ENCODE data around the gene TMEM62. TPM values are rescaled to one million over a fixed set of nuclear protein-coding genes. Genes with fewer than 3 reads are reported as not detected.

Gene TMEM62
- total and polyA plus RNA-seq, 4 donors: 4.5 to 14.0 (median 10.6) TPM

DNA sequence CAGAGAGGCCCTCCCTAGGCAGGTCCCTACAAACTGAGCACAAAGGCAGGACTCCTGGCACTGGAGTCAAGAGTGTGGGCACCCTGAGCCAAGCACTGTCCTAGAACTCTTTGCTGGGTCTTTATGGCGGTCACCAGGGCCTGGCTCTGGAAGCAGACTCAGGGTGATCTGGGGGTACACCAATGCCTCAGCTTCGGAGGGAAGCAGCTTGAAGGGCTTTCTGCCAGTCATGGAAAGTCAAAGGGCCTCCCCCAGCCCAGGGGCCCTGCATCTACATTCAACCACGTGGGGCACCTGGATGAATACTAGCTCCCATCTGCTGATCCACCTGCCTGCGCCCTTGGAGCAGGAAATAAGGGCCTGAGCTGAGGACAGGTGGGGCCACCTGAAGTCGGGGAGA is 80.1 kb downstream of the TMEM62 start:
- WGBS: 81% methylated on average over 5 of the region's 5 CpGs
- Histone ChIP-seq H3K9me3 (ENCODE audit: control insufficient read depth in 4 of 4, low read length in 3 of 4) (no peaks in the 10 kb centered on the region), H3K9ac (ENCODE audit: low read depth in 1 of 2, low read length in 2 of 2) (no peak overlapping the region), H3K36me3 (ENCODE audit: control insufficient read depth in 4 of 4, insufficient read depth in 3 of 4, low read depth in 1 of 4, low read length in 3 of 4) (no peaks in the 10 kb centered on the region), H3K27me3 (ENCODE audit: control insufficient read depth in 4 of 4, insufficient read depth in 4 of 4, low read length in 3 of 4) (peaks cover 0 to 3% (median 0%) of the 10 kb centered on the region in 4 donors), H3K27ac (ENCODE audit: low read depth in 1 of 2, low read length in 2 of 2) (no peak overlapping the region), H3K4me1 (ENCODE audit: control insufficient read depth in 4 of 4, insufficient read depth in 4 of 4, low read length in 3 of 4) (no peaks in the 10 kb centered on the region), H3K4me3 (ENCODE audit: low read depth in 1 of 3, low read length in 3 of 3) (no peak overlapping the region)
- no peak for TF ChIP-seq HNF4G (IDR thresholded peaks at IDR 0.05)
- TF ChIP-seq YY1 (IDR thresholded peaks at IDR 0.05): no peak
- no peak for TF ChIP-seq FOXA2 (IDR thresholded peaks at IDR 0.05)
- TF ChIP-seq SP1 (IDR thresholded peaks at IDR 0.05): no peak
- no peak for TF ChIP-seq HNF4A (conservative IDR thresholded peaks at IDR 0.05)
- no peak for TF ChIP-seq EGR1 (IDR thresholded peaks at IDR 0.05; ENCODE audit: low read depth in 2 of 2)
- TF ChIP-seq RXRA (IDR thresholded peaks at IDR 0.05): no peak
- no peak for TF ChIP-seq JUND (IDR thresholded peaks at IDR 0.05)
- TF ChIP-seq TAF1 (conservative IDR thresholded peaks at IDR 0.05): no peak
- TF ChIP-seq RAD21 (IDR thresholded peaks at IDR 0.05): no peak
- TF ChIP-seq FOXA1 (IDR thresholded peaks at IDR 0.05): no peak
- TF ChIP-seq, protein P1, sequence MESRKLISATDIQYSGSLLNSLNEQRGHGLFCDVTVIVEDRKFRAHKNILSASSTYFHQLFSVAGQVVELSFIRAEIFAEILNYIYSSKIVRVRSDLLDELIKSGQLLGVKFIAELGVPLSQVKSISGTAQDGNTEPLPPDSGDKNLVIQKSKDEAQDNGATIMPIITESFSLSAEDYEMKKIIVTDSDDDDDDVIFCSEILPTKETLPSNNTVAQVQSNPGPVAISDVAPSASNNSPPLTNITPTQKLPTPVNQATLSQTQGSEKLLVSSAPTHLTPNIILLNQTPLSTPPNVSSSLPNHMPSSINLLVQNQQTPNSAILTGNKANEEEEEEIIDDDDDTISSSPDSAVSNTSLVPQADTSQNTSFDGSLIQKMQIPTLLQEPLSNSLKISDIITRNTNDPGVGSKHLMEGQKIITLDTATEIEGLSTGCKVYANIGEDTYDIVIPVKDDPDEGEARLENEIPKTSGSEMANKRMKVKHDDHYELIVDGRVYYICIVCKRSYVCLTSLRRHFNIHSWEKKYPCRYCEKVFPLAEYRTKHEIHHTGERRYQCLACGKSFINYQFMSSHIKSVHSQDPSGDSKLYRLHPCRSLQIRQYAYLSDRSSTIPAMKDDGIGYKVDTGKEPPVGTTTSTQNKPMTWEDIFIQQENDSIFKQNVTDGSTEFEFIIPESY (IDR thresholded peaks at IDR 0.05): no peak
- TF ChIP-seq, protein P2, sequence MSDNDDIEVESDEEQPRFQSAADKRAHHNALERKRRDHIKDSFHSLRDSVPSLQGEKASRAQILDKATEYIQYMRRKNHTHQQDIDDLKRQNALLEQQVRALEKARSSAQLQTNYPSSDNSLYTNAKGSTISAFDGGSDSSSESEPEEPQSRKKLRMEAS (IDR thresholded peaks at IDR 0.05): no peak
- no peak for TF ChIP-seq NR2F2 (IDR thresholded peaks at IDR 0.05)
- TF ChIP-seq, protein P3, sequence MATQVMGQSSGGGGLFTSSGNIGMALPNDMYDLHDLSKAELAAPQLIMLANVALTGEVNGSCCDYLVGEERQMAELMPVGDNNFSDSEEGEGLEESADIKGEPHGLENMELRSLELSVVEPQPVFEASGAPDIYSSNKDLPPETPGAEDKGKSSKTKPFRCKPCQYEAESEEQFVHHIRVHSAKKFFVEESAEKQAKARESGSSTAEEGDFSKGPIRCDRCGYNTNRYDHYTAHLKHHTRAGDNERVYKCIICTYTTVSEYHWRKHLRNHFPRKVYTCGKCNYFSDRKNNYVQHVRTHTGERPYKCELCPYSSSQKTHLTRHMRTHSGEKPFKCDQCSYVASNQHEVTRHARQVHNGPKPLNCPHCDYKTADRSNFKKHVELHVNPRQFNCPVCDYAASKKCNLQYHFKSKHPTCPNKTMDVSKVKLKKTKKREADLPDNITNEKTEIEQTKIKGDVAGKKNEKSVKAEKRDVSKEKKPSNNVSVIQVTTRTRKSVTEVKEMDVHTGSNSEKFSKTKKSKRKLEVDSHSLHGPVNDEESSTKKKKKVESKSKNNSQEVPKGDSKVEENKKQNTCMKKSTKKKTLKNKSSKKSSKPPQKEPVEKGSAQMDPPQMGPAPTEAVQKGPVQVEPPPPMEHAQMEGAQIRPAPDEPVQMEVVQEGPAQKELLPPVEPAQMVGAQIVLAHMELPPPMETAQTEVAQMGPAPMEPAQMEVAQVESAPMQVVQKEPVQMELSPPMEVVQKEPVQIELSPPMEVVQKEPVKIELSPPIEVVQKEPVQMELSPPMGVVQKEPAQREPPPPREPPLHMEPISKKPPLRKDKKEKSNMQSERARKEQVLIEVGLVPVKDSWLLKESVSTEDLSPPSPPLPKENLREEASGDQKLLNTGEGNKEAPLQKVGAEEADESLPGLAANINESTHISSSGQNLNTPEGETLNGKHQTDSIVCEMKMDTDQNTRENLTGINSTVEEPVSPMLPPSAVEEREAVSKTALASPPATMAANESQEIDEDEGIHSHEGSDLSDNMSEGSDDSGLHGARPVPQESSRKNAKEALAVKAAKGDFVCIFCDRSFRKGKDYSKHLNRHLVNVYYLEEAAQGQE (IDR thresholded peaks at IDR 0.05): no peak
- TF ChIP-seq, protein P4, sequence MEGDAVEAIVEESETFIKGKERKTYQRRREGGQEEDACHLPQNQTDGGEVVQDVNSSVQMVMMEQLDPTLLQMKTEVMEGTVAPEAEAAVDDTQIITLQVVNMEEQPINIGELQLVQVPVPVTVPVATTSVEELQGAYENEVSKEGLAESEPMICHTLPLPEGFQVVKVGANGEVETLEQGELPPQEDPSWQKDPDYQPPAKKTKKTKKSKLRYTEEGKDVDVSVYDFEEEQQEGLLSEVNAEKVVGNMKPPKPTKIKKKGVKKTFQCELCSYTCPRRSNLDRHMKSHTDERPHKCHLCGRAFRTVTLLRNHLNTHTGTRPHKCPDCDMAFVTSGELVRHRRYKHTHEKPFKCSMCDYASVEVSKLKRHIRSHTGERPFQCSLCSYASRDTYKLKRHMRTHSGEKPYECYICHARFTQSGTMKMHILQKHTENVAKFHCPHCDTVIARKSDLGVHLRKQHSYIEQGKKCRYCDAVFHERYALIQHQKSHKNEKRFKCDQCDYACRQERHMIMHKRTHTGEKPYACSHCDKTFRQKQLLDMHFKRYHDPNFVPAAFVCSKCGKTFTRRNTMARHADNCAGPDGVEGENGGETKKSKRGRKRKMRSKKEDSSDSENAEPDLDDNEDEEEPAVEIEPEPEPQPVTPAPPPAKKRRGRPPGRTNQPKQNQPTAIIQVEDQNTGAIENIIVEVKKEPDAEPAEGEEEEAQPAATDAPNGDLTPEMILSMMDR (IDR thresholded peaks at IDR 0.05; ENCODE audit: low read depth, low read length, missing input control): no peak
- no peak for TF ChIP-seq GABPA (IDR thresholded peaks at IDR 0.05 in 1 of 2, conservative IDR thresholded peaks at IDR 0.05 in 1 of 2)
- TF ChIP-seq, protein P5, sequence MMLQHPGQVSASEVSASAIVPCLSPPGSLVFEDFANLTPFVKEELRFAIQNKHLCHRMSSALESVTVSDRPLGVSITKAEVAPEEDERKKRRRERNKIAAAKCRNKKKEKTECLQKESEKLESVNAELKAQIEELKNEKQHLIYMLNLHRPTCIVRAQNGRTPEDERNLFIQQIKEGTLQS (IDR thresholded peaks at IDR 0.05): no peak
- no peak for DNase-seq (ENCODE audit: low spot score)

Measured in liver (tissue), 9 donors.